HepG2 (cell line): ENCODE results near the gene PLCXD1. TPM values are rescaled to one million over a fixed set of nuclear protein-coding genes. Genes with fewer than 3 reads are reported as not detected.

Experiments used
- BCL6 ChIP-seq: IDR thresholded peaks from 2 replicates; pipeline ENCODE4 v1.6.1; 2016; ENCODE audit warnings: missing genetic modification reagents, missing compliant biosample characterization
- HOXA3 ChIP-seq: sonication (generic); formaldehyde crosslinking; IDR thresholded peaks from 2 replicates; pipeline ENCODE4 v1.5.0; 2020; ENCODE audit warnings: missing genetic modification reagents
- KDM2A ChIP-seq: sonication (generic); formaldehyde crosslinking; IDR thresholded peaks from 2 replicates; pipeline ENCODE4 v1.4.0; 2020; ENCODE audit warnings: low read depth, missing genetic modification reagents, borderline replicate concordance
- KDM3A ChIP-seq: IDR thresholded peaks from 2 replicates; pipeline ENCODE4 v1.6.1; 2018; ENCODE audit warnings: low read depth, missing compliant biosample characterization
- LCORL ChIP-seq, 2 experiments: fragments of 450-650 bp in 1 of 2; sonication (generic) in 1 of 2; formaldehyde crosslinking in 1 of 2; IDR thresholded peaks; 2 replicates each; pipeline versions ENCODE4 v1.5.0 to v1.6.1; 2017 to 2020; ENCODE audit warnings: antibody characterized with exemption in 1 of 2, missing genetic modification reagents in 1 of 2
- MED1 ChIP-seq: sonication (generic); formaldehyde crosslinking; IDR thresholded peaks from 2 replicates; pipeline ENCODE4 v1.4.0; 2020; ENCODE audit warnings: missing genetic modification reagents
- MEIS1 ChIP-seq: sonication (generic); formaldehyde crosslinking; IDR thresholded peaks from 2 replicates; pipeline ENCODE4 v1.9.0; 2021; ENCODE audit warnings: mild to moderate bottlenecking, missing genetic modification reagents, moderate library complexity, borderline replicate concordance
- PBX2 ChIP-seq: IDR thresholded peaks from 2 replicates; pipeline ENCODE4 v1.6.1; 2016; ENCODE audit warnings: control low read depth
- SAFB2 ChIP-seq: sonication (generic); formaldehyde crosslinking; IDR thresholded peaks from 2 replicates; pipeline ENCODE4 v1.5.1; 2020; ENCODE audit warnings: missing genetic modification reagents, low read depth, mild to moderate bottlenecking, borderline replicate concordance
- SALL2 ChIP-seq: sonication (generic); formaldehyde crosslinking; IDR thresholded peaks from 2 replicates; pipeline ENCODE4 v1.8.1; 2023; ENCODE audit warnings: mild to moderate bottlenecking, missing genetic modification reagents, inconsistent platforms
- SAP130 ChIP-seq: IDR thresholded peaks from 2 replicates; pipeline ENCODE4 v1.6.1; 2016; ENCODE audit warnings: low read depth
- STAG1 ChIP-seq: sonication (generic); formaldehyde crosslinking; IDR thresholded peaks from 2 replicates; pipeline ENCODE4 v1.4.0; 2020; ENCODE audit warnings: missing genetic modification reagents
- XRCC5 ChIP-seq: fragments of 200-400 bp; formaldehyde crosslinking; optimal IDR thresholded peaks from 2 replicates; pipeline ENCODE3; 2017; ENCODE audit warnings: mild to moderate bottlenecking, low read length
- ZBTB43 ChIP-seq: sonication (generic); formaldehyde crosslinking; conservative IDR thresholded peaks from 2 replicates; pipeline ENCODE4 v1.4.0; 2020; ENCODE audit warnings: missing genetic modification reagents
- ZFP36L1 ChIP-seq: sonication (generic); formaldehyde crosslinking; IDR thresholded peaks from 2 replicates; pipeline ENCODE4 v1.8.0; 2022; ENCODE audit warnings: mild to moderate bottlenecking, missing genetic modification reagents, moderate library complexity
- ZNF121 ChIP-seq: sonication (generic); formaldehyde crosslinking; IDR thresholded peaks from 2 replicates; pipeline ENCODE4 v1.5.0; 2020; ENCODE audit warnings: mild to moderate bottlenecking, missing genetic modification reagents
- ZNF263 ChIP-seq: sonication (generic); formaldehyde crosslinking; IDR thresholded peaks from 2 replicates; pipeline ENCODE4 v1.4.0; 2020; ENCODE audit warnings: missing genetic modification reagents
- ZNF7 ChIP-seq: IDR thresholded peaks from 2 replicates; pipeline ENCODE4 v1.6.1; 2016; ENCODE audit warnings: missing biosample characterization, missing genetic modification reagents
- ZNF75D ChIP-seq: sonication (generic); formaldehyde crosslinking; IDR thresholded peaks from 2 replicates; pipeline ENCODE4 v1.8.1; 2023; ENCODE audit warnings: missing genetic modification reagents, mild to moderate bottlenecking, borderline replicate concordance
- ZNF777 ChIP-seq: sonication (generic); formaldehyde crosslinking; IDR thresholded peaks from 2 replicates; pipeline ENCODE4 v1.4.0; 2020; ENCODE audit warnings: missing genetic modification reagents
- ZNF790 ChIP-seq: sonication (generic); formaldehyde crosslinking; IDR thresholded peaks from 2 replicates; pipeline ENCODE4 v1.8.0; 2022; ENCODE audit warnings: missing genetic modification reagents, mild to moderate bottlenecking, borderline replicate concordance
- ZNF800 ChIP-seq: sonication (generic); formaldehyde crosslinking; IDR thresholded peaks from 2 replicates; pipeline ENCODE4 v1.4.0; 2020; ENCODE audit warnings: missing genetic modification reagents
- ZSCAN21 ChIP-seq: sonication (generic); formaldehyde crosslinking; IDR thresholded peaks from 2 replicates; pipeline ENCODE4 v1.8.0; 2022; ENCODE audit warnings: mild to moderate bottlenecking, missing genetic modification reagents, moderate library complexity, borderline replicate concordance
- ZSCAN31 ChIP-seq: sonication (generic); formaldehyde crosslinking; IDR thresholded peaks from 2 replicates; pipeline ENCODE4 v1.5.0; 2020; ENCODE audit warnings: low read depth, mild to moderate bottlenecking, missing genetic modification reagents
- polyA plus RNA-seq, 8 experiments: library from polyadenylated mRNA; depleted of rRNA in 3 of 8; stranded (reverse) in 7 of 8; unstranded in 1 of 8; fragments of >200 nt; fragmentation: Illumina TruSeq in 4 of 8; extraction: Trizol in 4 of 8; gene quantifications; 2 replicates each; pipeline versions ENCODE4 v1.2.1 to v1.2.3, GENCODE V29; 2011 to 2016; ENCODE audit warnings: low read depth in 4 of 8, missing spikeins in 1 of 8, mixed read lengths in 1 of 8; ENCODE audit not compliant: insufficient read depth in 1 of 8
- total RNA-seq, 5 experiments: library from RNA; depleted of rRNA; stranded (reverse); fragments of >200 nt; fragmentation: Illumina TruSeq; extraction: Trizol; gene quantifications; 2 replicates each; pipeline ENCODE4 v1.2.3, GENCODE V29; 2016; ENCODE audit warnings: low read depth in 1 of 5

Gene PLCXD1
- total and polyA plus RNA-seq, 2 of the 13 experiments (the other 11 are each of a cell fraction or from before 2014, with no cell fraction given): 87.7 to 153 TPM

GRCh38 chrX:323721-324628 lies 42.8 kb downstream of the PLCXD1 start (continued):
- TF ChIP-seq HOXA3 (CRISPR knock-in tag) (peak; percentile 31), ZFP36L1 (0 out of 2 replicates have a peak, but pooled peaks have one; percentile 47), ZNF777 (CRISPR knock-in tag) (peak; percentile 46; the same call in 1 of the 2 replicates), ZBTB43 (CRISPR knock-in tag) (peak; percentile 80), PBX2 (CRISPR knock-in tag) (peak; percentile 10; the same call in 1 of the 2 replicates), ZNF263 (peak; percentile 47), MED1 (CRISPR knock-in tag) (peak; percentile 45; the same call in 1 of the 2 replicates), ZNF790 (CRISPR knock-in tag) (no peak), KDM2A (CRISPR knock-in tag) (peak; percentile 55; the same call in 1 of the 2 replicates), ZSCAN31 (0 out of 2 replicates have a peak, but pooled peaks have one; percentile 66), XRCC5 (peak; percentile 23), SAFB2 (CRISPR knock-in tag) (0 out of 2 replicates have a peak, but pooled peaks have one; percentile 19), ZNF75D (CRISPR knock-in tag) (no peak), SAP130 (peak; percentile 43), ZNF121 (peak; percentile 84), ZNF7 (CRISPR knock-in tag) (no peak), MEIS1 (peak; percentile 92; the same call in 1 of the 2 replicates), ZSCAN21 (peak; percentile 72), LCORL (IDR thresholded peaks at IDR 0.05) (no peak), LCORL (CRISPR knock-in tag; IDR thresholded peaks at IDR 0.05) (peak; percentile 48), ZNF800 (CRISPR knock-in tag) (0 out of 2 replicates have a peak, but pooled peaks have one; percentile 56), KDM3A (CRISPR knock-in tag) (0 out of 2 replicates have a peak, but pooled peaks have one; percentile 3), SALL2 (peak; percentile 70; the same call in 1 of the 2 replicates), BCL6 (CRISPR knock-in tag) (0 out of 2 replicates have a peak, but pooled peaks have one; percentile 7), STAG1 (CRISPR knock-in tag) (peak; percentile 69)
